Adrenal gland (tissue), 5 donors: ENCODE data around the gene KLHL15.

Experiments
- CTCF ChIP-seq, 6 experiments: fragments of 450-650 bp in 4 of 6; fragments of 200-600 bp in 2 of 6; sonication (generic) in 1 of 6; IDR thresholded peaks; 1 replicate in 5 of 6; 2 replicates in 1 of 6; pipeline versions ENCODE4 v1.5.1 to v1.8.0; 2016 to 2021; ENCODE audit warnings: antibody characterized with exemption in 6 of 6, mild to moderate bottlenecking in 2 of 6, moderate library complexity in 1 of 6
- POLR2A ChIP-seq, 2 donors: fragments of 450-650 bp; IDR thresholded peaks; one replicate each; pipeline ENCODE4 v1.6.1; 2017; ENCODE audit warnings: antibody characterized with exemption in 2 of 2, mild to moderate bottlenecking in 2 of 2, moderate library complexity in 1 of 2
- donor health status: DM: no; HTN: no; CAD: no.

- TF ChIP-seq CTCF (IDR thresholded peaks at IDR 0.05) (peak; percentile 35 to 60 (median 52)), POLR2A (IDR thresholded peaks at IDR 0.05) (peak in 1 of 2 donors; percentile 56)
Measured at GRCh38 chrX:24054182-24055042, 27.4 kb upstream of the KLHL15 start, which contains the start of gene EIF2S3.
